Stomach smooth muscle (tissue), 2 donors: Measurements from ENCODE around the gene MYO5B.

Source experiments
- H3K27ac ChIP-seq: one replicate; pipeline ENCODE4 v1.7.0; 2013; ENCODE audit warnings: mild to moderate bottlenecking, low read length, inconsistent platforms
- H3K27me3 ChIP-seq, 2 donors: one replicate each; pipeline ENCODE4 v1.7.0; 2013; ENCODE audit warnings: low read length in 2 of 2; ENCODE audit not compliant: insufficient read depth in 2 of 2, control insufficient read depth in 1 of 2
- H3K36me3 ChIP-seq, 2 donors: one replicate each; pipeline ENCODE4 v1.7.0; 2013; ENCODE audit warnings: low read length in 2 of 2; ENCODE audit not compliant: control insufficient read depth in 2 of 2, insufficient read depth in 2 of 2
- H3K4me1 ChIP-seq: one replicate; pipeline ENCODE4 v1.7.0; 2013; ENCODE audit warnings: low read length; ENCODE audit not compliant: control insufficient read depth, insufficient read depth
- H3K4me3 ChIP-seq, 2 donors: one replicate each; pipeline ENCODE4 v1.7.0; 2013; ENCODE audit warnings: low read length in 2 of 2
- H3K9ac ChIP-seq, 2 donors: one replicate each; pipeline ENCODE4 v1.7.0; 2013; ENCODE audit warnings: low read length in 2 of 2, mild to moderate bottlenecking in 1 of 2
- H3K9me3 ChIP-seq, 2 donors: one replicate each; pipeline ENCODE4 v1.7.0; 2013; ENCODE audit warnings: low read length in 2 of 2; ENCODE audit not compliant: control insufficient read depth in 2 of 2
- donor health status: healthy.
- donor health status: Pancreatic carcinoma.

The MYO5B gene

DNA sequence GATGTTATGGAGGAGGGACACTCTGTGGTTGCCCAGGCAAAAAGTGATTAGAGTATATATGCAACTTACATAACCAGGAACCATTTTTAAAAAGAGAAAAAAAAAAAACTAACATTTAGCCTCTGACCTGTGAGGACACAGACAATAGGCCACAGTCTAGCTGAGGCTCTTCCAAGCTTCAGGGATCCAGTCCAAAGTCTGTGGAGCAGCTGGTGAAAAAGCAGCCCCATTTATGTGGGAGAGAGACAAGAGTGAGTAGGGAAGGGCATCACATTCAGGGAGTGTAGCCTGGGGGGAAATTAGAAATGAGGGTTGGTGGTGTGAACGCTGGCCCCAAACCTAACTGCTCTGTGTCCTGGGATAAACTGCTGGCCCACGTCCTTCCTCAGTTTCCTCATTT, 122.8 kb downstream of the MYO5B start:
- no peaks in the 10 kb centered on the region for H3K4me1 ChIP-seq
- no peaks in the 10 kb centered on the region for H3K36me3 ChIP-seq
- H3K27me3 ChIP-seq: peaks cover 0 to 2% of the 10 kb centered on the region in 2 donors
- H3K9me3 ChIP-seq: no peaks in the 10 kb centered on the region
- H3K4me3 ChIP-seq: no peak overlapping the region
- H3K27ac ChIP-seq: no peak overlapping the region
- H3K9ac ChIP-seq: no peak overlapping the region

DNA sequence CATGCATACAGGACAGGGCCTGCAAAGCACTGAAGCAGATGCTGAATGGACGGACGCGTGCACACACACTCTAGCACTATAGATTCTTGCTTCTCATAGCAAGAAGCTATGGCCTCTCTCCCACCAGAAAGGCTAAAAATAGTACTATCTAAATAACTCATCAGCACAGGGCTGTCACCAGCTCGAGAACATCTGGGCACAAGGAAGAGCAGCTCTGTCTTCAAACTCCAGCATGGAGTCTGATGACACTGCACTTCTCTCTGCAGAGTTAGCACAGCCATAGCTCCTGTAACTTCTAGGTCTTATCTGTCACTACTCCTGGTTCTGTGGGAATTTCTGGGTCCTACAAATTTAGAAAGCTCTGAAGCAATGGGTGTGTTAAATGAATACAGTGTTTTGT, 123.5 kb downstream of the MYO5B start:
- H3K36me3 ChIP-seq: no peaks in the 10 kb centered on the region
- H3K4me1 ChIP-seq: no peaks in the 10 kb centered on the region
- H3K9me3 ChIP-seq: no peaks in the 10 kb centered on the region
- no peak overlapping the region for H3K4me3 ChIP-seq
- H3K9ac ChIP-seq: no peak overlapping the region
- H3K27me3 ChIP-seq: peaks cover 0 to 2% of the 10 kb centered on the region in 2 donors
- no peak overlapping the region for H3K27ac ChIP-seq

DNA sequence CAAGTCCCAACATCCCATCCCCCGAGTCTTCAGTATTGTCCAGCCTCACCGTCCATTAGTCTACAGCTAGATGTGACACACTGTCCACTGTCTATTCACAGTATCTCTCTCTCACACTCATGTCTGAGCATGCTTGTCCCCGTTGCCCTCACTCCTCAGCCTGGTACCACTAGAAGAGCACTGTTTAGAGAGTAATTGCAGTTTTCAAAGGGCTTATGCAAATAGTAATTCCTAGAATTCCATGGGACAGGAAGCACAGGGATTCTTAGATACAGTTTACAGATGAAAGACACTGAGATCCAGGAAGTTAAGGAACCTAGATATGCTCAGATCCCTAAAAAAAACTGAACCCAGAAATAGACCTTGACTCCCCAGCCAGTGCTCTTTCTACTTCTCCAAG, 125.5 kb downstream of the MYO5B start:
- H3K9me3 ChIP-seq: no peaks in the 10 kb centered on the region
- peaks cover 0 to 4% of the 10 kb centered on the region in 2 donors for H3K27me3 ChIP-seq
- no peak overlapping the region for H3K4me3 ChIP-seq
- H3K9ac ChIP-seq: no peak overlapping the region
- H3K4me1 ChIP-seq: no peaks in the 10 kb centered on the region
- no peak overlapping the region for H3K27ac ChIP-seq
- H3K36me3 ChIP-seq: no peaks in the 10 kb centered on the region

DNA sequence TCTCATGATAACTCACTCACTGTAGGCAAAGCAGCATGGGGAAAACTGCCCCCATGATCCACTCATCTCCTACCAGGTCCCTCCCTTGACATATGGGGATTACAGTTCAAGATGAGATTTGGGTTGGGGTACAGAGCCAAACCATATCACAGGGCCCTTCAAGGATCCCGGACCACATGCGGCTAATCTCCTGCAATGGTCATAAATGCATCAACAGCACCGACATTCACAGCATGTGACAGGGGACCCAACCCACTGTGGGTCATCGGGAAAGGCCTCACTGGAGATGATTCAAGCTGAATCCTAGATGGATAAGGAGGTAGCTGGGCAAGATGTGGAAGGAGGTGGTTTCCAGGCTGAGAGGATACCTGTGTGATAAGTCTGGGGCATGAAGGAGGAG, 129.4 kb downstream of the MYO5B start:
- H3K27ac ChIP-seq: no peak overlapping the region
- no peak overlapping the region for H3K9ac ChIP-seq
- no peaks in the 10 kb centered on the region for H3K4me1 ChIP-seq
- H3K36me3 ChIP-seq: no peaks in the 10 kb centered on the region
- no peaks in the 10 kb centered on the region for H3K9me3 ChIP-seq
- no peak overlapping the region for H3K4me3 ChIP-seq
- H3K27me3 ChIP-seq: peaks cover 0 to 2% of the 10 kb centered on the region in 2 donors

DNA sequence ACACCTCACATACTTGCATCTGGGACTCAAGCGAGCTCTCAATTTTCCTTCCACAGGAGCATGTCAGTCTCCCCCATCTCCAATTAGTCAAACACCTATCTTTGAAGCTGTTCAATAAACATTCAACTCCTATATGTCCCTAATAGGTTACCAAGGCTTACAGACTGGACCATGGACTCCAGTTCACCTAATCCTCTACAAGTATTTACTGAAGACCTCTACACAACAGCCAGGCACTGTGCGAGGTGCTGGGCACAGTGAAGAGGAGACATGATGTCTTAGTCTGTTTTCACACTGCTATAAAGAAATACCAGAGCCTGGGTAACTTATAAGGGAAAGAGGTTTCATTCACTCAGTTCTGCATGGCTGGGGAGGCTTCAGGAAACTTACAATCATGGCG, 129.9 kb downstream of the MYO5B start:
- Histone ChIP-seq H3K9ac (no peak overlapping the region), H3K27me3 (peaks cover 0 to 2% of the 10 kb centered on the region in 2 donors), H3K36me3 (no peaks in the 10 kb centered on the region), H3K27ac (no peak overlapping the region), H3K9me3 (no peaks in the 10 kb centered on the region), H3K4me3 (no peak overlapping the region), H3K4me1 (no peaks in the 10 kb centered on the region)

DNA sequence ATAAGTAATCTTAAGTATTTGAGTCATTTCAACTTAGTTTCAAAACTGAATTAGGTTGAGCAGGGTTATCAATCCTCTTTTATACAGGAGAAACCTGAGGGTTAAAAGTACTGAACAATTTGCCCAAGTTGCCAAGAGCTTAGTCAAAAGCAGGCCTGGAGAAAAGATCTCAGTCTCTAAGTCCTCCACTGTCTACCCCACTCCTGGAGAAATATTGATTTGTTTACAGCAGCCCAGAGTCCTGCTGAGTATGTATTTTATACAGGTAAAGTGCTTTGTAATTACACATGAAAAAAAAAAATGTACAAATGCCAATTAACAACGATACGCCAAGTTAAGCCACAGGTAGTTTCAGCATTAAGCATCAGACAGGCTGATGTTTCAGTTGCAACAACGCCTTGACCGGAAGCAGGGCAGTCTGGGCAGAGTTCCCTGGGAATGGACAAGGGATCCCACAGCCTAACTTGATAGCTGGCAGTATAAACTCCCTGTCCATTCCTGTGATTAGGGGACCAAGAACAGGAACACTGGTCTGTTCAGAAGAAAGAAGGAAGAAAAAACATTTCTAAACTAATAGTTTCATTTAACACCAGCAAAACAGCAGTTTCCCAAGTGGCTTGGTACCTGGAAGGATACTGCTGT, 132.9 kb downstream of the MYO5B start:
- H3K4me1 ChIP-seq: no peaks in the 10 kb centered on the region
- H3K9ac ChIP-seq: no peak overlapping the region
- no peaks in the 10 kb centered on the region for H3K36me3 ChIP-seq
- no peak overlapping the region for H3K4me3 ChIP-seq
- no peaks in the 10 kb centered on the region for H3K9me3 ChIP-seq
- H3K27me3 ChIP-seq: peaks cover 0 to 2% of the 10 kb centered on the region in 2 donors
- no peak overlapping the region for H3K27ac ChIP-seq

DNA sequence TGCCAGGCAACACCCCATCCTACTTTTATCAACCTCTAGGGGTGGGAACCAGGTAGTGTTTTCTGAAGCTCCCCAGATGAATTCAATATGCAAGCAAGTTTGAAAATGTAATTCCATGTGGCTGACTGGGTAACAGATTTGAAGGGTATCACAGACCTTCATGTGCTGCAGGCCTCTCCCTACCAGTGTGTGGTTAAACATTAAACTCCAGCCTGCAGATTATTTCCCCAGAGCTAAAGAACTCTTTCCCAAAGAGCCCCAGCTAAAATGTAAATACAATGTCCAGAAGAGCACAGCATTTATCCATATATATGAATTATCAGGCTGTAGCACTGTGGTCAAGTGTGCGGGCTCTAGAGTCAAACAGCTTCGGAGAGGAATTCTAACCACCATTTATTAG, 134.1 kb downstream of the MYO5B start:
- Histone ChIP-seq H3K4me1 (no peaks in the 10 kb centered on the region), H3K36me3 (no peaks in the 10 kb centered on the region), H3K27me3 (peaks cover 0 to 2% of the 10 kb centered on the region in 2 donors), H3K4me3 (no peak overlapping the region), H3K9me3 (no peaks in the 10 kb centered on the region), H3K27ac (no peak overlapping the region), H3K9ac (no peak overlapping the region)

DNA sequence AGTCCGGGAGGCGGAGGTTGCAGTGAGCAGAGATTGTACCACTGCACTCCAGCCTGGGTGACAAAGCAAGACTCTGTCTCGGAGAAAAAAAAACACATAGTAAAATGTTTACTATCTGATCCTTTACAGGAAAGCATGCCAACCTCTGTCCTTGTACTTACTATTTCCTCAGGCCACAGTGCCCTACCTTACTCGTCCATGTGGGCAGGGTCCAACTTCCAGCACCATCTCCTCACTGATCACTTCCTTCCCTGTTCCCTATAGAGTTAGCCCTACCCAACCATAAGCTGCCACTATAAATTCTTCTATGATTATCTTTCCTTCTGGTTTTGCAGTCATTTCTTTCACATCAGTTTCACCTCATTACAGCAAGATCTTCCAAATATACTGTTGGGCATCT, 136.2 kb downstream of the MYO5B start:
- no peak overlapping the region for H3K27ac ChIP-seq
- no peaks in the 10 kb centered on the region for H3K27me3 ChIP-seq
- H3K9me3 ChIP-seq: no peaks in the 10 kb centered on the region
- H3K36me3 ChIP-seq: no peaks in the 10 kb centered on the region
- no peak overlapping the region for H3K9ac ChIP-seq
- H3K4me1 ChIP-seq: no peaks in the 10 kb centered on the region
- H3K4me3 ChIP-seq: no peak overlapping the region

DNA sequence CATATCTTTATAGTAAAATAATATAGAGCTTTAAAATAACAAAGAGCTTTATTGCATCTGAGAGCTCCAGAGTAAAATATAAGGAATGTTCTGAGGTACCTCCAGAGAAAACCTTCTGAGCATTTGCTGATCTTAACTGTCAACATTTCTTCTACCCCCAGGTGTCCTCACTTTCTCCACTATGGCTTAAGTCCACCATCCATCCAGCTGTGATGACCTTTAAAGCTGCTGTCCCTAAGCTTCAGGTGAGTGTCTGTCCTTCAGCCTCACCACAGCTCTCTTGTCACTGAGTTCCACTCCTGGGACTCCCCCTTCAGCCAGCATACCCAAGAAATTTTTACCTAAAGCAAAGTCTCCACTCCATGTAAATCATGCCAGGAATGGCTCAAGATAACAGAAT, 137.9 kb downstream of the MYO5B start:
- H3K4me1 ChIP-seq: no peaks in the 10 kb centered on the region
- no peak overlapping the region for H3K4me3 ChIP-seq
- H3K36me3 ChIP-seq: no peaks in the 10 kb centered on the region
- no peaks in the 10 kb centered on the region for H3K27me3 ChIP-seq
- no peak overlapping the region for H3K27ac ChIP-seq
- no peak overlapping the region for H3K9ac ChIP-seq
- no peaks in the 10 kb centered on the region for H3K9me3 ChIP-seq

DNA sequence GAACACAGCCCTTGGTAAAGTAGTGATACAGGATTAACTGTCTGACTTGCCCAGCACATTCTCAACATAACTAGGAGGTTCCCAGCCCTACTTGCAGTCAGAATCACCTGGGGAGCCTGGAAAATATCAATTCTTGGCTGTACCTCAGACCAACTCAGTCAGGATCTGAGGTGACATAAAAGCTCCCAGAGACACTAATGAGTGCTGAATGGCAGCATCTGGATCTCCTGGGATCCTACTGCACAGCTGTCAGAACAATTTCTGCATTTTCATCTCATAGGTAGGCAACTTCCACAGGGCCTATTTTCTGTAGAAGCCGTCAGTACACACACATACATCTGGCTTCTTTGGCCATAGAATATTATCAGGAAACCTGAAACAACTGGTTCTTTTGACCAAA, 138.8 kb downstream of the MYO5B start:
- Histone ChIP-seq H3K27me3 (no peaks in the 10 kb centered on the region), H3K9ac (no peak overlapping the region), H3K4me1 (no peaks in the 10 kb centered on the region)

DNA sequence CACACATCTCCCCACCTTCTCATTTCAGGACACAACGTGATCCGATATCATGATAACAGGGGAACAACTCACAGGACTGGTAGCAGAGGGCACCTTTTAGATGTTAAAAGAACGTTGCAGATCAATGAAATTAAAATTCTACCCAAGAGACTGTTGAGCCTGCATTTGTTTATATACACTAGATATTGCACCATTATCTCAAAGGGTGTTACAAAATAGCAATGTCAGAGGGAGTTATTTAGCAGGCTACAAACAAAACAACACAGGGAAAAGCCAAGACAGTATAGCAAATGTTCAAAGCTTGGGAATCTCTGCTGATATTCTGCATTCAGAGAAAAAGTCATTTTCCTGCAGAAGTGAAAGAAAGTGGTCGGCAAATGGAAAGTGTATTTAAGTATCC, 139.5 kb downstream of the MYO5B start:
- H3K27me3 ChIP-seq: no peaks in the 10 kb centered on the region
- no peak overlapping the region for H3K4me3 ChIP-seq
- H3K9ac ChIP-seq: no peak overlapping the region
- no peak overlapping the region for H3K27ac ChIP-seq
- H3K9me3 ChIP-seq: no peaks in the 10 kb centered on the region
- no peaks in the 10 kb centered on the region for H3K36me3 ChIP-seq
- no peaks in the 10 kb centered on the region for H3K4me1 ChIP-seq

More for the DNA sequence above, 138.8 kb downstream of the MYO5B start:
- Histone ChIP-seq H3K27ac (no peak overlapping the region), H3K4me3 (no peak overlapping the region), H3K36me3 (no peaks in the 10 kb centered on the region), H3K9me3 (no peaks in the 10 kb centered on the region)
